NCI-H446 treated with DMSO at 0.1 percent for 48 hours (cell line): Measurements from ENCODE around the gene HERC3.
A peak's percentile ranks its signal among the peaks of the same experiment; 100 is the strongest.

Source experiments
- DNase-seq: peaks from one replicate; lab custom pipeline; 2025; lab: John Stamatoyannopoulos, UW

The HERC3 gene

GRCh38 chr4:88591787-88592599 lies at the start of gene HERC3:
TSS of gene HERC3 (plus strand) at chr4:88592480. CDS start at chr4:88605824, 13,344 bp downstream.
- DNase-seq = peak; percentile 55

- DNase-seq = no peak
Observed at GRCh38 chr4:88549815-88550214, 42.5 kb upstream of the HERC3 start.

- DNase-seq = no peak
Observed at GRCh38 chr4:88567591-88567990, 24.7 kb upstream of the HERC3 start.

GRCh38 chr4:88570001-88570400 lies 22.3 kb upstream of the HERC3 start:
- DNase-seq = no peak

- DNase-seq = no peak
Observed at GRCh38 chr4:88573276-88573980, 18.9 kb upstream of the HERC3 start.

- DNase-seq = no peak
Observed at GRCh38 chr4:88573995-88574394, 18.3 kb upstream of the HERC3 start.

DNA sequence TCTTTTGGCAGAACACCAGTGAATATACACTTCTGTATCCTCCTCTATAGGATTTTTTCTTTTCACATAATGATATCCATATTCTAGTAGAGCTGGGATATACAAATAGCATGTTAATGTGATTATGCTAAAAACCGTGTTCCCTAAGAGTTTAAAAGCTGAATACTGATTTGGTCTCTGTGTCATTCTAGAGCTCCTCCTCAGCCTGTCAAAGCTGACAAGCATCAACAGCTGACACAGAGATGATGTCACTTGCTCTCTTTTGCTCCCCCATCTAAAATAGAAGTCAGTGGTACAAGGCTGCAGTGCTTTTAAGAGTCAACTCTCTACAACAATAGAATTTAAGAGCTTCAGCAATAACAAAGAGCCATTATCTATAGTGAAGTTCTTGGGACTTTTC lies 17.1 kb upstream of the HERC3 start:
- no peak for DNase-seq

GRCh38 chr4:88582493-88582892 lies 9.8 kb upstream of the HERC3 start:
- no peak for DNase-seq

GRCh38 chr4:88583631-88584470 lies 8.4 kb upstream of the HERC3 start:
- peak; percentile 66 for DNase-seq

DNA sequence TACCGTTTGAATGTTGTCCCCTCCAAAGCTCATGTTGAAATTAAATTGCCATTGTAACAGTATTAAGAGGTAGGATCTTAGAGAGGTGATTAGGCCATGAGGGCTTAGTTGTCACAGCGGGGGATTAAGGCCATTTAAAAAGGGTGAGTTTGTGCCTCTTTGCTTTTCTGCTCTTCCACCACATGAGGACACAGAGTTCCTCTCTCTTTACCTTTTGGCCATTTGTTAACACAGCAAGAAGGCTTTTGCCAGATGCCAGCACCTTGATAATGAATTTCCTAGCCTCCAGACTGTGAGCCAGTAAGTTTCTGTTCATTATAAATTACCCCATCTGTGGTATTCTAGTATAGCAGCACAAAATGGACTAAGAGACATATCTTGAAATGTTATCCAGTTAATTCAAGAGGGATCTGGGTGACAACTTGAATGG lies 7.8 kb upstream of the HERC3 start:
- no peak for DNase-seq

DNA sequence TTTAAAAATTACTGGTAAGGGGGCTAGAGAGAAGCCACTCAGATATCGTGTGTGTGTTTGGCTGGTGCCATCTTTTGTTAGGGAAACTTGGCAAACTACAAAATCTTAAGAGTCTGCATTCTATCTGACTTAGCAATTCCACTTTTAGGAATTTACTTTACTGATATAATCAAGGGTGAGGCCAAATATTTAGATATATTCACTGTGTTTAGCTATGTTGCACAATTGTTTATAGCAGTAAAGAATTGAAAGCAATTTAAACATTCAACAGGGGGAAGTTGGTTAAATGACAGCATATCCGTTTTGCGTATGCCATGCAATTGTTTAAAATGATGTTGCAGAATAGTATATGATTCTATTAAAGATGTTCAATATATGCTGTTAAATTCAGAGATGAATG lies 6.4 kb upstream of the HERC3 start:
- DNase-seq = no peak

DNA sequence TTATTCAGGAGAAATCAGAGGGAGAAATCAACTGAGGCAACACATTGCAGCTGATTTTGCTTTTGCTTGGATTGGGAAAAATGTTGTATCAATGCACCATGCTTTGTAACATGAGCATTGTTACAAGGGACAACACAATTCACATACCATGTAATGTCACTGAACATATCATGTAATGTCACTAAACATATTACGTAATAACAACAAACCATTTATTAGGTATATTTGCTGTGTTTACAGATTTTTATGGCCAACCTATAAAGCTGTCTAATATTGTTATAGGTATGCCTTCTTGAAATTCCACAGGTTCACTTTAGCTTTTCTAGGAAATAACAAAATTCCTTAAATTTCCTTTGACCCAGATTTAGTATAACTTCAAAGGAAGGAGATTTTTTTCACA lies 5.0 kb upstream of the HERC3 start:
- DNase-seq = no peak

GRCh38 chr4:88592600-88593448 lies 544 bp downstream of the HERC3 start:
- DNase-seq = peak; percentile 14

DNA sequence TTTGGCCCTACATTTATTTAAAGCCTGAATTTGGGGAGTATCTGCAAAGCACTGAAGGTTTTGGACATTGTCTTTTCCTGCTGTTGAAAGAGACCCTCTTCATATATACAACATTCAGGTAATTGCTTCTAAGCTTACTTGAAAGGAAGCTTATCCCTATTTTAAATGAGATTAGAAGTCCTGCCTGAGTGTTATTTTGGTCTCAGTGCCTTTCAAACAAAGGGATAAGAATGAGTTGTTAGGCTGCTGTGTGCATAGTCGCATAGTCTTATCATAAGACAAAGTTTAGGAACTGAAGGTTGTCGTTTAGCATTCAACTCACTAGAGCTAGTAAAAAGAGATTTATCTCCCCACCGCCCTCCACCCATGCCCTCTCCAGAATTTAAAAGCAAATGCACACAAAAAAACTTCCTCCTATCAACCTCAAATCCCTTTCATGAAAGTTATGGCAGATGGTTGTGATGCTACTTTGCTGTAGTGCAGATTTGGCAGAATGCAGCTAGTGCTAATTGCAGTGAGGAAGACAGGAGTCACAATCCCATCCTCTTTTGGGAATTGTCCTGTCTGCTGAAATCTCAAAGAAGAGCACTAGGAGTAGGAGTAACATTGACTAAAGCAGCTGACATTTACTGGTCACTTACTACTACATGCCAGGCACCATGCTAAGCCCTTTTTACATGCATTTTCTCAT lies 5.8 kb downstream of the HERC3 start:
- DNase-seq = peak; percentile 36

- DNase-seq = no peak
Observed at GRCh38 chr4:88599298-88599697, 7.0 kb downstream of the HERC3 start.

DNA sequence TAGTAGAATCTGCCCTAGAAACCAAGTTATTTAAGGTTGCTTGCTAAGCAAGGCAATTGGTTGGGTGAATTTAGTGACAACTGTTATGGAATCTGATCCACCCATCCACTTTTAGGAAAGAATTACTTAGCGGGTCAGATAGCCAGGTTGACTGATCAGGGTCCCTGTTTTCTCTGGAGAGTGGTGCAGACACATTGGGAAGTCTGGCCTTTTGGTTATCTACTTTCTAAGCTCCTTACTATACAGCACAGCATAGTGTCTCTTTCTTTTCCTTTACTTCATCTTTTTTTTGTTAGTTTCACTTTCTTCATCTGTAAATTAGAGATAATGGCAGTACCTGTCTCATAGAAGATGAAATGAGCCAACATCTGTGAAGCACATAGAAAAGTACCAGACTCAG lies 7.4 kb downstream of the HERC3 start:
- no peak for DNase-seq

DNA sequence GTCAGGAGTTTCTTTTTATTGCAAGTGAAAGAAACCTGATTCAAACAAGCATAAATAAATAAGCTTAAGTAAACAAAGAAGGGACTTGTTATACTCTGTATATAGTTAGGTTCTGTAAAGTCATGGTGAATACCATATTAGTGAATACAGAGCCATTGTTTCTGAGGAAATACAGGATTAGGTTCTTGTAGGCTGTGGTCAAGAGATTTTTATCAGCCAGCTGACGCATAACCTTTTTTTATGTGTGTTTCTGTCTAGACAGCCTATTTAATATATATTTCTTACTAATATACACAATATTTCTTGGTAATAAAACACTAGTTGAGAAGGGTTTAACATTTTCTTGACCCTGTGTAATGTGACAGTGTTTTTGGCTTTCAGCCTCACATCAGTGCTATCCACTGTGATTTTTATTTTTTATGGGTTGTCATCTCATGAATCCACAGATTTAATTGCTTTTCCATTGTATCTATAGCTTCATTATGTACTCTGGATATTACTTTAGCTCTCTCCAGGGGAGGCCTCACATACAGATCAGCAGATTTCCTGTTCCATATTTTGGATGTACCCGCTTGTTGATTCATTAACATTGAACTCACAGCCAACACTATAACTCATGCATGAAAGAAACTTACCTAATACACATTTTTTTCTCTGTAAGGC lies 8.0 kb downstream of the HERC3 start:
- DNase-seq = no peak

DNA sequence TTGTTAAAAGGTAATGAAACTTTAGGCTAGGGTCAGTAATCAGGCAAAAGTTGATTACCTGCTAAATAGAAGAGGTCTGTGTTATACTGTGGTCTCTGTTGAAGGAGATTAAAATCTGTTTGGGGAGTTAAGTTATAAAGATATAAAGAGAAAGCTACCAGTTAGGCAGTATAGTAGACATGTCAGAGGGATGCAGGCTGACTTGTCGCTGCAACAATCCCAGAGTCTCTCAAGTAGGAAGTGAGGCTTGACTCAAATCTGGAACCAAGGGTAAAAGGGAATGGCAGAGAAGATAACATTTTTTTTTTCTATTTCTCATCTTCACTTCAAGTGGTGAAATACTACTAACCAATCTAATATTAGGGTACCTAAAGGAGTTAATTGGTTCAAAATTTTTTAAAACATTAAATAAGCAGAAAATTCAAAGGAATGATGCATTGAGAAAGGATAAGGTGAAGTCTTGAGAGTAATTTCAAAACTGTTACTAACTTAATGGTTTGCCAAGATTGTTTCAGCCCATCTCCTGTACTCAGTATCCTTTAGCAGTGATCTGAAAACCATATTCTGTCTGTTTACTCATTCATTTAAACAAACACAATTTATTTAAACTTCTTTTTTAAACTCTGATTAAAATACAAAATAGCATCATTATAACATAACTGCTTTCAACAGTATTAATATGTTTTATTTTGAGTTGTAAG lies 12.8 kb downstream of the HERC3 start:
- no peak for DNase-seq

DNA sequence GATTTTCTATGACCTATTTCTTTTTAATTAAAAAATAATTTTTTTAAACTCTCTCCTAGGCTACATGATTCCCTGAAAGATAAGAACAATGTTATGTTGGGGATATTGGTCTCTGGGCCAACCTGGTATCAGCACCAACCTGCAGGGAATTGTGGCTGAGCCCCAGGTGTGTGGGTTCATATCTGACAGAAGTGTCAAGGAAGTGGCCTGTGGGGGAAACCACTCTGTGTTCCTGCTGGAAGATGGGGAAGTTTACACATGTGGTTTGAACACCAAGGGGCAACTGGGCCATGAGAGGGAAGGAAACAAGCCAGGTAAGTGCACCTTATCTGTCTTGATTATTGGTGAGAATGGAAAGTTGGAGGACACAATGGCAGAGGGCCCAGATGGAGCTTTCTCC lies 13.5 kb downstream of the HERC3 start:
- no peak for DNase-seq

GRCh38 chr4:88606832-88607231 lies 14.6 kb downstream of the HERC3 start:
- DNase-seq = no peak
